ENCODE measurements around the gene GCGR.

DNA sequence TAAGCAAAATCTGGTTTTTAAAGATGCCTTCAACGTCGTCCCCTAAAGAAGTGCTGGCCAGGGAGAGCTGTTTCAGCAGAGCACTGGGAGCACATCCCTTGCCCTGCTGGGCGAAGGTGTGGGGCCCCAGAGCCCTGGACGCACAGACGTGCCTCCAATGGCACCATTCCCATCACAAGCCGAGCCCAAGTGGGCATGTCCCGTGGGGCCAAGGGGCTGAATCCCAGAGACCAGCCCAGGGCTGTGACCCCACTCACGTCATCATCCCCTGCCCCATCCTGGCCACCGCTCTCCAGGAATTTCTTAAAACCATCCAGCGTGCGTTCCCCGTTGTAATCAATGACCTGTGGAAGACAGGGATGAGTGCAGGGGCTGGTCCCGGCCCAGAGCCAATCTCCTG lies 40.9 kb downstream of the GCGR start:
- TF ChIP-seq, protein P1, sequence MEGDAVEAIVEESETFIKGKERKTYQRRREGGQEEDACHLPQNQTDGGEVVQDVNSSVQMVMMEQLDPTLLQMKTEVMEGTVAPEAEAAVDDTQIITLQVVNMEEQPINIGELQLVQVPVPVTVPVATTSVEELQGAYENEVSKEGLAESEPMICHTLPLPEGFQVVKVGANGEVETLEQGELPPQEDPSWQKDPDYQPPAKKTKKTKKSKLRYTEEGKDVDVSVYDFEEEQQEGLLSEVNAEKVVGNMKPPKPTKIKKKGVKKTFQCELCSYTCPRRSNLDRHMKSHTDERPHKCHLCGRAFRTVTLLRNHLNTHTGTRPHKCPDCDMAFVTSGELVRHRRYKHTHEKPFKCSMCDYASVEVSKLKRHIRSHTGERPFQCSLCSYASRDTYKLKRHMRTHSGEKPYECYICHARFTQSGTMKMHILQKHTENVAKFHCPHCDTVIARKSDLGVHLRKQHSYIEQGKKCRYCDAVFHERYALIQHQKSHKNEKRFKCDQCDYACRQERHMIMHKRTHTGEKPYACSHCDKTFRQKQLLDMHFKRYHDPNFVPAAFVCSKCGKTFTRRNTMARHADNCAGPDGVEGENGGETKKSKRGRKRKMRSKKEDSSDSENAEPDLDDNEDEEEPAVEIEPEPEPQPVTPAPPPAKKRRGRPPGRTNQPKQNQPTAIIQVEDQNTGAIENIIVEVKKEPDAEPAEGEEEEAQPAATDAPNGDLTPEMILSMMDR (IDR thresholded peaks at IDR 0.05) = no peak
- TF ChIP-seq POLR2A (IDR thresholded peaks at IDR 0.05) (no peak), POLR2AphosphoS5 (IDR thresholded peaks at IDR 0.05) (no peak), EP300 (IDR thresholded peaks at IDR 0.05) (no peak)
